ENCODE measurements around the gene PLCXD3. TPM values are rescaled to one million over a fixed set of nuclear protein-coding genes. Genes with fewer than 3 reads are reported as not detected.

Gene PLCXD3
- polyA plus RNA-seq, 1 donor (not counting 4 experiments of a cell fraction or from before 2014, with no cell fraction given), result not detected

GRCh38 chr5:41369799-41370198 lies 140.6 kb downstream of the PLCXD3 start:
- FAIRE-seq (no peak), DNase-seq (ENCODE audit: low read depth, low spot score) (no peak)
- Histone ChIP-seq H3K9me3 (ENCODE audit: control insufficient read depth, low read depth, low read length) (no peaks in the 10 kb centered on the region), H3K9me1 (ENCODE audit: control insufficient read depth, extremely low read depth, insufficient read depth, low read length) (no peaks in the 10 kb centered on the region), H4K20me1 (ENCODE audit: control insufficient read depth, extremely low read depth, insufficient read depth, low read length) (no peaks in the 10 kb centered on the region), H3K36me3 (ENCODE audit: control insufficient read depth in 2 of 2, extremely low read depth in 1 of 2, insufficient read depth in 2 of 2, low read length in 2 of 2) (no peaks in the 10 kb centered on the region), H3K4me2 (ENCODE audit: control insufficient read depth, extremely low read depth, insufficient read depth, low read depth, low read length) (no peak overlapping the region), H3K27me3 (ENCODE audit: control insufficient read depth, extremely low read depth, insufficient read depth, low read length) (no peaks in the 10 kb centered on the region), H3K79me2 (ENCODE audit: control insufficient read depth, insufficient read depth, low read length) (no peaks in the 10 kb centered on the region), H3K4me1 (ENCODE audit: control insufficient read depth, extremely low read depth, insufficient read depth, low read length) (no peaks in the 10 kb centered on the region), H3K27ac (ENCODE audit: control insufficient read depth, insufficient read depth, low read length) (no peak overlapping the region), H3K4me3 (ENCODE audit: control insufficient read depth in 2 of 3, extremely low read depth in 1 of 3, insufficient read depth in 2 of 3, low read depth in 1 of 3, low read length in 3 of 3) (no peak overlapping the region), H3K9ac (ENCODE audit: control insufficient read depth, extremely low read depth, insufficient read depth, low read length) (no peak overlapping the region), H2AFZ (ENCODE audit: control insufficient read depth, low read length) (no peak overlapping the region)
- TF ChIP-seq CTCF (optimal IDR thresholded peaks at IDR 0.05 in 1 of 3, IDR thresholded peaks at IDR 0.05 in 1 of 3, conservative IDR thresholded peaks at IDR 0.05 in 1 of 3; ENCODE audit: extremely low read depth in 1 of 3, insufficient read depth in 2 of 3, low read length in 3 of 3) (no peak), EZH2 (IDR thresholded peaks at IDR 0.05; ENCODE audit: low read length) (no peak)
- dilution Hi-C loops (cut with MboI; ENCODE audit: extremely low pct_ligation_motif_present, low sequenced_read_pairs), result no loop called here

- H3K4me2 ChIP-seq (ENCODE audit: control insufficient read depth, extremely low read depth, insufficient read depth, low read depth, low read length), result no peak overlapping the region
- dilution Hi-C loops (cut with MboI; ENCODE audit: extremely low pct_ligation_motif_present, low sequenced_read_pairs), result no loop called here
- no peak overlapping the region for H3K27ac ChIP-seq (ENCODE audit: control insufficient read depth, insufficient read depth, low read length)
- TF ChIP-seq EZH2 (IDR thresholded peaks at IDR 0.05; ENCODE audit: low read length), result no peak
- TF ChIP-seq CTCF (optimal IDR thresholded peaks at IDR 0.05 in 1 of 3, IDR thresholded peaks at IDR 0.05 in 1 of 3, conservative IDR thresholded peaks at IDR 0.05 in 1 of 3; ENCODE audit: extremely low read depth in 1 of 3, insufficient read depth in 2 of 3, low read length in 3 of 3), result no peak
- H2AFZ ChIP-seq (ENCODE audit: control insufficient read depth, low read length), result no peak overlapping the region
- H3K9me3 ChIP-seq (ENCODE audit: control insufficient read depth, low read depth, low read length), result no peaks in the 10 kb centered on the region
- H3K79me2 ChIP-seq (ENCODE audit: control insufficient read depth, insufficient read depth, low read length), result no peaks in the 10 kb centered on the region
- H4K20me1 ChIP-seq (ENCODE audit: control insufficient read depth, extremely low read depth, insufficient read depth, low read length), result no peaks in the 10 kb centered on the region
- no peaks in the 10 kb centered on the region for H3K27me3 ChIP-seq (ENCODE audit: control insufficient read depth, extremely low read depth, insufficient read depth, low read length)
- no peaks in the 10 kb centered on the region for H3K9me1 ChIP-seq (ENCODE audit: control insufficient read depth, extremely low read depth, insufficient read depth, low read length)
- H3K4me1 ChIP-seq (ENCODE audit: control insufficient read depth, extremely low read depth, insufficient read depth, low read length), result no peaks in the 10 kb centered on the region
- H3K9ac ChIP-seq (ENCODE audit: control insufficient read depth, extremely low read depth, insufficient read depth, low read length), result no peak overlapping the region
- no peaks in the 10 kb centered on the region for H3K36me3 ChIP-seq (ENCODE audit: control insufficient read depth in 2 of 2, extremely low read depth in 1 of 2, insufficient read depth in 2 of 2, low read length in 2 of 2)
- DNase-seq (ENCODE audit: low read depth, low spot score) (no peak), FAIRE-seq (no peak)
- H3K4me3 ChIP-seq (ENCODE audit: control insufficient read depth in 2 of 3, extremely low read depth in 1 of 3, insufficient read depth in 2 of 3, low read depth in 1 of 3, low read length in 3 of 3), result no peak overlapping the region
Measured at GRCh38 chr5:41368158-41368557, 142.2 kb downstream of the PLCXD3 start.
